Endothelial cell of umbilical vein (primary cell): ENCODE measurements around the gene DLX6. TPM values are rescaled to one million over a fixed set of nuclear protein-coding genes. Genes with fewer than 3 reads are reported as not detected.

Experiments
- BruUV-seq: library from RNA; stranded (reverse); fragments of 400-500 nt; replicated peaks from 2 replicates; lab custom pipeline; 2021; lab: Mats Ljungman, UMichigan
- CTCF ChIA-PET: fragments of 300-600, 350-600 bp; sonication (Branson Sonifier 250); formaldehyde crosslinking; loops from one replicate; lab custom pipeline; 2021; ENCODE audit warnings: antibody characterized with exemption, inconsistent platforms; lab: Charles Lee
- POLR2A ChIA-PET: fragments of 300-600, 350-600 bp; sonication (Branson Sonifier 250); formaldehyde crosslinking; loops from one replicate; lab custom pipeline; 2021; ENCODE audit warnings: antibody characterized with exemption, inconsistent platforms; lab: Charles Lee
- DNase-seq: peaks from one replicate; pipeline ENCODE4 v3.0.0-alpha.2; 2011; ENCODE audit warnings: low read depth, low spot score
- FAIRE-seq: peaks from 2 replicates; lab custom pipeline; 2011; peaks lifted over from hg19 to GRCh38; lab: Jason Lieb, UNC
- H2AFZ ChIP-seq: 2 replicates; pipeline ENCODE4 v1.6.0; 2012; ENCODE audit warnings: low read depth, low read length, control low read depth, inconsistent platforms
- H3K27ac ChIP-seq: 2 replicates; pipeline ENCODE4 v1.5.1; 2011; ENCODE audit warnings: low read depth, mild to moderate bottlenecking, control low read depth, low read length, moderate library complexity; ENCODE audit not compliant: insufficient read depth
- H3K27me3 ChIP-seq, 2 experiments: 2 replicates each; pipeline versions ENCODE4 v1.6.0 to v1.6.1; 2011; ENCODE audit warnings: low read length in 2 of 2, mixed read lengths in 1 of 2; ENCODE audit not compliant: control insufficient read depth in 2 of 2, insufficient read depth in 2 of 2
- H3K36me3 ChIP-seq, 2 experiments: 2 replicates in 1 of 2; 3 replicates in 1 of 2; pipeline ENCODE4 v1.5.1; 2011; ENCODE audit warnings: low read length in 2 of 2, mild to moderate bottlenecking in 1 of 2, moderate library complexity in 1 of 2; ENCODE audit not compliant: control insufficient read depth in 2 of 2, insufficient read depth in 2 of 2; ENCODE audit errors: extremely low read depth in 1 of 2
- H3K4me1 ChIP-seq: 3 replicates; pipeline ENCODE4 v1.5.1; 2011; ENCODE audit warnings: mild to moderate bottlenecking, low read length; ENCODE audit not compliant: control insufficient read depth, insufficient read depth; ENCODE audit errors: extremely low read depth
- H3K4me2 ChIP-seq: 2 replicates; pipeline ENCODE4 v1.6.1; 2011; ENCODE audit warnings: low read length, control low read depth, mixed read lengths; ENCODE audit not compliant: insufficient read depth
- H3K4me3 ChIP-seq, 3 experiments: fragments of 200-600 bp in 1 of 3; sonication (generic), shearing (Covaris generic) in 1 of 3; replicated peaks in 1 of 3; 2 replicates each; pipeline ENCODE4 v1.5.1; 2011 to 2016; ENCODE audit warnings: control low read depth in 3 of 3, low read length in 3 of 3, mild to moderate bottlenecking in 2 of 3, inconsistent platforms in 1 of 3, low read depth in 1 of 3, moderate library complexity in 1 of 3; ENCODE audit not compliant: insufficient read depth in 1 of 3
- H3K79me2 ChIP-seq: 2 replicates; pipeline ENCODE4 v1.6.0; 2012; ENCODE audit warnings: low read length, inconsistent platforms; ENCODE audit not compliant: control insufficient read depth, insufficient read depth
- H3K9ac ChIP-seq: replicated peaks from 2 replicates; pipeline ENCODE3; 2011; ENCODE audit warnings: low read length, control low read depth; ENCODE audit not compliant: insufficient read depth; ENCODE audit errors: extremely low read depth
- H3K9me1 ChIP-seq: replicated peaks from 3 replicates; pipeline ENCODE4 v1.6.0; 2011; ENCODE audit warnings: mild to moderate bottlenecking, low read length; ENCODE audit not compliant: control insufficient read depth, insufficient read depth; ENCODE audit errors: extremely low read depth
- H3K9me3 ChIP-seq: replicated peaks from 2 replicates; pipeline ENCODE4 v1.5.1; 2012; ENCODE audit warnings: low read length, inconsistent platforms; ENCODE audit not compliant: control insufficient read depth, insufficient read depth
- H4K20me1 ChIP-seq: replicated peaks from 2 replicates; pipeline ENCODE3; 2011; ENCODE audit warnings: mild to moderate bottlenecking, low read length; ENCODE audit not compliant: control insufficient read depth, insufficient read depth; ENCODE audit errors: extremely low read depth
- EZH2 ChIP-seq: IDR thresholded peaks from 2 replicates; pipeline ENCODE4 v1.6.1; 2012; ENCODE audit warnings: borderline replicate concordance, low read depth, mild to moderate bottlenecking, moderate library complexity, low read length, inconsistent platforms; ENCODE audit not compliant: severe bottlenecking
- FOS ChIP-seq: IDR thresholded peaks from 2 replicates; pipeline ENCODE4 v1.6.1; 2011; ENCODE audit warnings: mild to moderate bottlenecking, low read length, moderate library complexity, borderline replicate concordance; ENCODE audit not compliant: insufficient read depth
- GATA2 ChIP-seq: IDR thresholded peaks from 2 replicates; pipeline ENCODE4 v1.7.0; 2011; ENCODE audit warnings: low read depth, mild to moderate bottlenecking, moderate library complexity, mixed read lengths, low read length; ENCODE audit not compliant: insufficient read length, insufficient read depth
- JUN ChIP-seq: IDR thresholded peaks from 2 replicates; pipeline ENCODE4 v1.6.1; 2011; ENCODE audit warnings: borderline replicate concordance, low read depth; ENCODE audit not compliant: insufficient read length, insufficient read depth
- MYC ChIP-seq: IDR thresholded peaks from one replicate; pipeline ENCODE4 v1.6.1; 2011; ENCODE audit warnings: mild to moderate bottlenecking, low read depth, low read length
- POLR2A ChIP-seq: IDR thresholded peaks from 2 replicates; pipeline ENCODE4 v1.6.1; 2012; ENCODE audit warnings: low read depth, mild to moderate bottlenecking, control low read depth, low read length
- POLR2AphosphoS5 ChIP-seq: IDR thresholded peaks from 2 replicates; pipeline ENCODE4 v1.6.1; 2012; ENCODE audit warnings: low read depth, mild to moderate bottlenecking, control low read depth, low read length, moderate library complexity; ENCODE audit not compliant: insufficient read depth
- dilution Hi-C: fragments of 300-500 bp; cut with MboI; formaldehyde crosslinking; loops from one replicate; pipeline ENCODE4 v1.15.0; 2019; ENCODE audit warnings: low sequenced_read_pairs; ENCODE audit not compliant: extremely low pct_ligation_motif_present
- intact Hi-C: fragments of 100-400 bp; cut with micrococcal nuclease; formaldehyde crosslinking; loops from one replicate; pipeline ENCODE4 v1.10.0; 2022
- polyA plus RNA-seq, 4 experiments: library from polyadenylated mRNA; depleted of rRNA in 3 of 4; stranded (reverse) in 3 of 4; unstranded in 1 of 4; fragments of >200 nt; gene quantifications; 2 replicates each; pipeline versions ENCODE4 v1.2.1 to v1.2.3, GENCODE V29; 2011 to 2012; ENCODE audit warnings: missing spikeins in 1 of 4
- total RNA-seq: library from RNA; stranded (reverse); gene quantifications from 2 replicates; pipeline ENCODE4 v1.2.3, GENCODE V29; 2021
- TF ChIP-seq, protein P1 (sequence below): IDR thresholded peaks from 2 replicates; pipeline ENCODE4 v1.6.1; 2011; ENCODE audit not compliant: insufficient read depth, insufficient read length
- TF ChIP-seq, protein P2 (sequence below), 2 donors: IDR thresholded peaks; 1 replicate in 1 of 2; 2 replicates in 1 of 2; pipeline ENCODE4 v1.5.1; 2011; ENCODE audit warnings: low read length in 2 of 2, mild to moderate bottlenecking in 2 of 2, moderate library complexity in 2 of 2, control low read depth in 1 of 2, inconsistent platforms in 1 of 2, low read depth in 1 of 2; ENCODE audit not compliant: insufficient read depth in 1 of 2; ENCODE audit errors: extremely low read depth in 1 of 2

DLX6 gene
- total and polyA plus RNA-seq, 2 donors (not counting 3 experiments of a cell fraction or from before 2014, with no cell fraction given) = not detected

DNA sequence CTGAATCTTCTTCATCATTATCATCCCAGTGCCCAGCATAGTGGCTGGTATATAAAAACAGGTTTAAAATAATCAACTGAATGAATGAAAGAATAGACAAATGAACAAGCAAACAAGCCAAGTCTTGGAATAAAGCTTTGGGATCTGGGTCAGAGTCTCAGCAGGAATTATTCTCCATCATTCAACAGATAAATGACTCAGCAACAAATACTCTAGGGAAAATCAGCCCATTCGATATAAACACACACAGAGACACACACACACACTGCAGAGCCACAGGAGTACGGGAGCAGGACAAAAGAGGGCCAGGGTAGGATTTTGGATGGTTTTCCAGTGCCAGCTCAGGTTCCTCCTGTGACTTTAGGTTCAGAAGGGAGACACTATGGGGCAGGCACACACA, 29.2 kb upstream of the DLX6 start:
- intact Hi-C loops (no loop called here), dilution Hi-C loops (no loop called here)
- Histone ChIP-seq H3K9me1 (no peaks in the 10 kb centered on the region), H3K9ac (no peak overlapping the region), H3K27ac (no peak overlapping the region), H2AFZ (no peak overlapping the region), H3K4me3 (no peak overlapping the region), H3K27me3 (no peaks in the 10 kb centered on the region), H3K36me3 (no peaks in the 10 kb centered on the region), H3K9me3 (no peaks in the 10 kb centered on the region), H3K79me2 (no peaks in the 10 kb centered on the region), H3K4me1 (no peaks in the 10 kb centered on the region), H4K20me1 (no peaks in the 10 kb centered on the region), H3K4me2 (no peak overlapping the region)
- no peak for DNase-seq
- POLR2A ChIA-PET = no interaction called here
- no peak for FAIRE-seq
- CTCF ChIA-PET = no interaction called here
- no peak for TF ChIP-seq POLR2AphosphoS5
- no peak for TF ChIP-seq EZH2
- TF ChIP-seq FOS = no peak
- TF ChIP-seq POLR2A = no peak
- no peak for TF ChIP-seq MYC
- TF ChIP-seq, protein P1, sequence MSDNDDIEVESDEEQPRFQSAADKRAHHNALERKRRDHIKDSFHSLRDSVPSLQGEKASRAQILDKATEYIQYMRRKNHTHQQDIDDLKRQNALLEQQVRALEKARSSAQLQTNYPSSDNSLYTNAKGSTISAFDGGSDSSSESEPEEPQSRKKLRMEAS = no peak
- no peak for TF ChIP-seq GATA2
- no peak for TF ChIP-seq JUN
- TF ChIP-seq, protein P2, sequence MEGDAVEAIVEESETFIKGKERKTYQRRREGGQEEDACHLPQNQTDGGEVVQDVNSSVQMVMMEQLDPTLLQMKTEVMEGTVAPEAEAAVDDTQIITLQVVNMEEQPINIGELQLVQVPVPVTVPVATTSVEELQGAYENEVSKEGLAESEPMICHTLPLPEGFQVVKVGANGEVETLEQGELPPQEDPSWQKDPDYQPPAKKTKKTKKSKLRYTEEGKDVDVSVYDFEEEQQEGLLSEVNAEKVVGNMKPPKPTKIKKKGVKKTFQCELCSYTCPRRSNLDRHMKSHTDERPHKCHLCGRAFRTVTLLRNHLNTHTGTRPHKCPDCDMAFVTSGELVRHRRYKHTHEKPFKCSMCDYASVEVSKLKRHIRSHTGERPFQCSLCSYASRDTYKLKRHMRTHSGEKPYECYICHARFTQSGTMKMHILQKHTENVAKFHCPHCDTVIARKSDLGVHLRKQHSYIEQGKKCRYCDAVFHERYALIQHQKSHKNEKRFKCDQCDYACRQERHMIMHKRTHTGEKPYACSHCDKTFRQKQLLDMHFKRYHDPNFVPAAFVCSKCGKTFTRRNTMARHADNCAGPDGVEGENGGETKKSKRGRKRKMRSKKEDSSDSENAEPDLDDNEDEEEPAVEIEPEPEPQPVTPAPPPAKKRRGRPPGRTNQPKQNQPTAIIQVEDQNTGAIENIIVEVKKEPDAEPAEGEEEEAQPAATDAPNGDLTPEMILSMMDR (IDR thresholded peaks at IDR 0.05; ENCODE audit: extremely low read depth in 1 of 2, insufficient read depth in 1 of 2, low read depth in 1 of 2, low read length in 2 of 2) = no peak
- no TSS peak for BruUV-seq
